ENCODE results near the gene SPPL2A. TPM values are rescaled to one million over a fixed set of nuclear protein-coding genes. Genes with fewer than 3 reads are reported as not detected.

The SPPL2A gene
- total and polyA plus RNA-seq, 7 donors = 70.6 to 303 (median 187) TPM

- Histone ChIP-seq H3K27me3 (ENCODE audit: insufficient read depth in 3 of 3, low read length in 2 of 3) (no peaks in the 10 kb centered on the region), H3K9me3 (no peaks in the 10 kb centered on the region), H3K4me3 (no peak overlapping the region), H3K36me3 (ENCODE audit: insufficient read depth in 1 of 2, low read depth in 1 of 2) (no peaks in the 10 kb centered on the region), H3K4me1 (peaks cover 21% of the 10 kb centered on the region), H3K27ac (peak overlapping the region; percentile 59)
- intact Hi-C loops (cut with DNase I) = no loop called here
- no peak for DNase-seq
- no peak for TF ChIP-seq CTCF (IDR thresholded peaks at IDR 0.05)
- no peak for ATAC-seq
Measured at GRCh38 chr15:50783895-50784294, 18.4 kb upstream of the SPPL2A start.

- H3K27me3 ChIP-seq (ENCODE audit: insufficient read depth in 3 of 3, low read length in 2 of 3) = no peaks in the 10 kb centered on the region
- ATAC-seq (no peak), DNase-seq (no peak)
- intact Hi-C loops (cut with DNase I) = no loop called here
- H3K36me3 ChIP-seq (ENCODE audit: insufficient read depth in 1 of 2, low read depth in 1 of 2) = no peaks in the 10 kb centered on the region
- H3K4me3 ChIP-seq = no peak overlapping the region
- no peak for TF ChIP-seq CTCF (IDR thresholded peaks at IDR 0.05)
- H3K27ac ChIP-seq = peak overlapping the region; percentile 59
- peaks cover 21% of the 10 kb centered on the region for H3K4me1 ChIP-seq
- 27 to 57% (median 43%) methylated on average over 2 of the region's 2 CpGs for WGBS, 3 donors
- no peaks in the 10 kb centered on the region for H3K9me3 ChIP-seq
Measured at GRCh38 chr15:50783411-50783810, 17.9 kb upstream of the SPPL2A start.

GRCh38 chr15:50778086-50778485, 12.6 kb upstream of the SPPL2A start:
- Histone ChIP-seq H3K4me1 (peaks cover 20% of the 10 kb centered on the region), H3K36me3 (ENCODE audit: insufficient read depth in 1 of 2, low read depth in 1 of 2) (no peaks in the 10 kb centered on the region), H3K4me3 (no peak overlapping the region), H3K27ac (peak overlapping the region; percentile 30), H3K27me3 (ENCODE audit: insufficient read depth in 3 of 3, low read length in 2 of 3) (no peaks in the 10 kb centered on the region), H3K9me3 (no peaks in the 10 kb centered on the region)
- ATAC-seq = peak in 1 of 4 donors; percentile 39
- DNase-seq = no peak
- intact Hi-C loops (cut with DNase I) = no loop called here
- WGBS, 3 donors = 48 to 58% (median 51%) methylated on average over 5 of the region's 5 CpGs
- TF ChIP-seq CTCF (IDR thresholded peaks at IDR 0.05) = no peak

- DNase-seq (no peak), ATAC-seq (no peak)
- no peak for TF ChIP-seq CTCF (IDR thresholded peaks at IDR 0.05)
- Histone ChIP-seq H3K9me3 (no peaks in the 10 kb centered on the region), H3K27ac (no peak overlapping the region), H3K4me1 (peaks cover 18% of the 10 kb centered on the region), H3K27me3 (ENCODE audit: insufficient read depth in 3 of 3, low read length in 2 of 3) (no peaks in the 10 kb centered on the region), H3K36me3 (ENCODE audit: insufficient read depth in 1 of 2, low read depth in 1 of 2) (no peaks in the 10 kb centered on the region), H3K4me3 (no peak overlapping the region)
- intact Hi-C loops (cut with DNase I) = no loop called here
- WGBS, 3 donors = 81 to 92% (median 87%) methylated on average over 3 of the region's 3 CpGs
Measured at GRCh38 chr15:50777042-50777441, 11.5 kb upstream of the SPPL2A start.

GRCh38 chr15:50774450-50774849, 8.9 kb upstream of the SPPL2A start:
- DNase-seq = no peak
- WGBS, 3 donors = 48 to 54% (median 53%) methylated on average over 2 of the region's 2 CpGs
- no peak for TF ChIP-seq CTCF (IDR thresholded peaks at IDR 0.05)
- intact Hi-C loops (cut with DNase I) = no loop called here
- Histone ChIP-seq H3K36me3 (ENCODE audit: insufficient read depth in 1 of 2, low read depth in 1 of 2) (no peaks in the 10 kb centered on the region), H3K4me1 (peaks cover 20% of the 10 kb centered on the region), H3K9me3 (no peaks in the 10 kb centered on the region), H3K4me3 (no peak overlapping the region), H3K27ac (peak overlapping the region; percentile 74), H3K27me3 (ENCODE audit: insufficient read depth in 3 of 3, low read length in 2 of 3) (no peaks in the 10 kb centered on the region)
- peak; percentile 83 to 91 (median 88) for ATAC-seq

Data from psoas muscle (tissue), 8 donors.